ENCODE measurements around the gene NUDT21.
"Not testable (repeated sequence)": the region's sequence is repeated elsewhere in the genome, so short reads cannot be mapped to it uniquely, and the experiment has no call there.

Gene NUDT21

DNA sequence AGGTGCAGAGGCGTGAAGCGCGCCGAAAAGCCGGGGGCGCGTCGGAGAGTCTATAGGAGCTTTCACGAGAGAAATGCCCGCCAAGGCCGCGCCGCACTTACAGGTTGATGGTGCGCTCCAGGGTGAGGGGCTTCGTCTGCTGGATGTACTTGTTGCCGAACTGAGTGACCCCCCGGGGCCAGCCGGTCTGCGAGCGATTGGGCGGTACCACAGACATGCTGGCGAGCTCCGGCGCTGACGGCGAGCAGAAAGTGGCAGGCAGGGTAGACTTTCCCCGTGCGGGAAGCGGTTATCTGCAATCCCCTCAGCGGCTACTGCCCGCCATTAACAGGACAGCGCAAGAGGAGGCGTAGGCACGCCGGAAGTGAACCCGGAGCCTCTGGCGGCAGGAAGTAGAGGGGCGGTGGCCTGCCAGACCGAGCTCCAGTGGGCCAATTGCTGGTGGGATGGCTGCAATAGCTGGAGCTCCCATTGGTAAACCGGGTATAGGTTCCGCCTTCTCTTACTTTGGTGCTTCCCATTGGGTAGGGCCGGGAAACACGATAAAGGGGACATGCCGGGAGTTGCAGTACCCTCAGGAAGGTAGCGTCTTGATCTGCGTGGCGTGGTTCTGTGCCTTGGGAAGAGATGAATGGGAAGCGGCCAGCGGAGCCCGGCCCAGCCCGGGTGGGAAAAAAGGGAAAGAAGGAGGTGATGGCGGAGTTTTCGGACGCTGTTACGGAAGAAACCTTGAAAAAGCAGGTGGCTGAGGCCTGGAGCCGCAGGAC lies at the start of gene NUDT21, which contains the start of gene OGFOD1:
TSS of gene NUDT21 (minus strand) at position 347 of the 767 bp plus-strand sequence. CDS start at position 217, 130 bp downstream.
TSS of gene OGFOD1 (plus strand) at position 569 of the 767 bp plus-strand sequence. CDS start at position 628, 59 bp downstream.
- TF ChIP-seq, protein P1, sequence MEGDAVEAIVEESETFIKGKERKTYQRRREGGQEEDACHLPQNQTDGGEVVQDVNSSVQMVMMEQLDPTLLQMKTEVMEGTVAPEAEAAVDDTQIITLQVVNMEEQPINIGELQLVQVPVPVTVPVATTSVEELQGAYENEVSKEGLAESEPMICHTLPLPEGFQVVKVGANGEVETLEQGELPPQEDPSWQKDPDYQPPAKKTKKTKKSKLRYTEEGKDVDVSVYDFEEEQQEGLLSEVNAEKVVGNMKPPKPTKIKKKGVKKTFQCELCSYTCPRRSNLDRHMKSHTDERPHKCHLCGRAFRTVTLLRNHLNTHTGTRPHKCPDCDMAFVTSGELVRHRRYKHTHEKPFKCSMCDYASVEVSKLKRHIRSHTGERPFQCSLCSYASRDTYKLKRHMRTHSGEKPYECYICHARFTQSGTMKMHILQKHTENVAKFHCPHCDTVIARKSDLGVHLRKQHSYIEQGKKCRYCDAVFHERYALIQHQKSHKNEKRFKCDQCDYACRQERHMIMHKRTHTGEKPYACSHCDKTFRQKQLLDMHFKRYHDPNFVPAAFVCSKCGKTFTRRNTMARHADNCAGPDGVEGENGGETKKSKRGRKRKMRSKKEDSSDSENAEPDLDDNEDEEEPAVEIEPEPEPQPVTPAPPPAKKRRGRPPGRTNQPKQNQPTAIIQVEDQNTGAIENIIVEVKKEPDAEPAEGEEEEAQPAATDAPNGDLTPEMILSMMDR (IDR thresholded peaks at IDR 0.05; ENCODE audit: extremely low read depth, missing control alignments): no peak
- peak; percentile 95 for DNase-seq (ENCODE audit: low spot score)

DNA sequence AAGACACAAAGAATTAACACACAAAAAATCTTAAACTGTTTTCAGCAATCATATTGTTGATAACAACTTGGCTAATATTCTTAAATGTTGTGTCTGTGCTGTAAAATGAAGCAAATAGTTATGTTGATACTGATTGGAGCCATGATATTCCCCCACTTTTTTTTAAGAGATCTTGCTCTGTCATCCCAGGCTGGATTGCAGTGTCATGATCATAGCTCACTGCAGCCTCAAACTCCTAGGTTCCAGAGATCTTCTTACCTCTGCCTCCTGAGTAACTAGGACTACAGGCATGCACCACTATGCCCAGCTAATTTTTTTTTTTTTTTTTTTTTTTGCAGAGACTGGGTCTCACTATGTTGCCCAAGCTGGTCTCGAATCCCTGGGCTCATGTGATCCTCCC lies 42.7 kb upstream of the NUDT21 start:
- no peak for DNase-seq (ENCODE audit: low spot score)
- TF ChIP-seq, protein P1 (IDR thresholded peaks at IDR 0.05; ENCODE audit: extremely low read depth, missing control alignments): no peak

GRCh38 chr16:56493126-56493525 lies 42.0 kb upstream of the NUDT21 start:
- TF ChIP-seq, protein P1 (IDR thresholded peaks at IDR 0.05; ENCODE audit: extremely low read depth, missing control alignments): no peak
- no peak for DNase-seq (ENCODE audit: low spot score)

DNA sequence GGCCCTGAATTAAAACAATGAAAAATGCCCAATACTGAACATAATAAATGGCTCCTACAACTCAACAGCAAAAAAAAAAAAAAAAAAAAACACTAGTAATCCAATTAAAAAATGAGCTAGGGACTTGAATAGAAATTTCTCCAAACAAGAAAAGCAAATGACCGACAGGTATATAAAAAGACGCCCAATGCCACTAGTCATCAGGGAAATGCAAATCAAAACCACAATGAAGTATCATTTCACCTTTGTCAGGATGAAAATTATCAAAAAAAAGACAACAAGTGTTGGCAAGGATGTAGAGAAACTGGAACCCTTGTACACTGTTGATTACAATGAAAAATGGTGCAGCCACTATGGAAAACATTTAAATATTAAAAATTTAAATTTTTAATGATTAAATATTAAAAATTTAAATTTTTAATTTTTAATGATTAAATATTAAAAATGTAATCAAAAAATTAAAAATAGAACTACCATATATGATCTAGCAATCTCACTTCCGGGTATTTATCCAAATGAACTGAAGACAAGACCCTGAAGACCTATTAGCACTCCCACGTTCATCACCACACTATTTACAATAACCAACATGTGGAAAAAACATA lies 40.6 kb upstream of the NUDT21 start:
- no peak for DNase-seq (ENCODE audit: low spot score)
- TF ChIP-seq, protein P1 (IDR thresholded peaks at IDR 0.05; ENCODE audit: extremely low read depth, missing control alignments): no peak

- not testable (repeated sequence) for DNase-seq (ENCODE audit: low spot score)
Observed at GRCh38 chr16:56488868-56489267, 37.7 kb upstream of the NUDT21 start.

DNA sequence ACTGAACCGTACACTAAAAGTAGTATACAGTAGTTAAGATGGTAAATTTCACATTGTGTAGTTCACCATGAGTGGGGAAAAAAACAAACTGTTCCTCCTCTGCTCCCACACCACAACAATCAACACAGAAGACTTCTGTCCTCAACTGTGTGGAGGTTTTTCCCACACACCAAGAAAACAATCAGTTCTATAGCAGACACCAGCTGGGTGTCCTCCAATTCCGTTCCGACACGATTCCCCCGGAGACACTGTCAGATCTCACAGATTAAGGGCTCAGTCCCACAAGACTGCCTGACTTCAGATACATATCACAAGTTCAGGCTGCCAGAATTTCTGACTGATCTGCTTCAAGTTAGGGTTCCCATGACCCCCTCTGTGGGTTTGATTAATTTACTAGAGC lies 36.9 kb upstream of the NUDT21 start:
- DNase-seq (ENCODE audit: low spot score): no peak
- TF ChIP-seq, protein P1 (IDR thresholded peaks at IDR 0.05; ENCODE audit: extremely low read depth, missing control alignments): no peak

DNA sequence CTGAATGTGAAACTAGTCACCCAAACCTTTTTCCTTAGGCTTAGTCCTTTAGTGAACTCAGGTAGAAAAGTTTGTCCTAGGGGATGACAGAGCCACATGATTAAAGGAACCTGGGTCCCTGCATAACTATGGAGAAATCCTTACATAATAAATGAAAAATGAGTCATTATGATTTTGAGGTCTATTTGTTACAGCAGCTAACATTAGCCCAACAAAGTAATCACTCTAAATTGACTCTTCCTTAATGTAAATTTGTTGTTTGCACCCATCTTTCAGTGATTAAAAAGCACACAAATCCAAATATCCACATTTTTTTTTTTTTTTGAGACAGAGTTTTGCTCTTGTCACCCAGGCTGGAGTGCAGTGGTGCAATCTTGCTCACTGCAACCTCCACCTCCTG lies 32.3 kb upstream of the NUDT21 start:
- no peak for DNase-seq (ENCODE audit: low spot score)
- TF ChIP-seq, protein P1 (IDR thresholded peaks at IDR 0.05; ENCODE audit: extremely low read depth, missing control alignments): no peak

Data from GM20000 (cell line).